ENCODE data around the gene EPS8L1.
A peak's percentile ranks its signal among the peaks of the same experiment; 100 is the strongest.

The EPS8L1 gene

GRCh38 chr19:55080968-55081769, 5.5 kb downstream of the EPS8L1 start:
- TF ChIP-seq CTCF (IDR thresholded peaks at IDR 0.05; ENCODE audit: control insufficient read depth, insufficient read depth, low read depth, low read length, missing control alignments) = no peak
- no peak for DNase-seq (ENCODE audit: low read depth)
- H3K4me3 ChIP-seq (ENCODE audit: control insufficient read depth, low read depth, low read length) = peak overlapping the region; percentile 17

GRCh38 chr19:55081770-55082019, 6.0 kb downstream of the EPS8L1 start:
- TF ChIP-seq CTCF (IDR thresholded peaks at IDR 0.05; ENCODE audit: control insufficient read depth, insufficient read depth, low read depth, low read length, missing control alignments) = no peak
- DNase-seq (ENCODE audit: low read depth) = no peak
- H3K4me3 ChIP-seq (ENCODE audit: control insufficient read depth, low read depth, low read length) = no peak overlapping the region

GRCh38 chr19:55082020-55082851, 6.6 kb downstream of the EPS8L1 start:
- DNase-seq (ENCODE audit: low read depth) = no peak
- no peak overlapping the region for H3K4me3 ChIP-seq (ENCODE audit: control insufficient read depth, low read depth, low read length)
- no peak for TF ChIP-seq CTCF (IDR thresholded peaks at IDR 0.05; ENCODE audit: control insufficient read depth, insufficient read depth, low read depth, low read length, missing control alignments)

GRCh38 chr19:55083004-55083850, 7.6 kb downstream of the EPS8L1 start:
- no peak for TF ChIP-seq CTCF (IDR thresholded peaks at IDR 0.05; ENCODE audit: control insufficient read depth, insufficient read depth, low read depth, low read length, missing control alignments)
- DNase-seq (ENCODE audit: low read depth) = no peak
- H3K4me3 ChIP-seq (ENCODE audit: control insufficient read depth, low read depth, low read length) = no peak overlapping the region

GRCh38 chr19:55084416-55084815, 8.7 kb downstream of the EPS8L1 start:
- no peak for TF ChIP-seq CTCF (IDR thresholded peaks at IDR 0.05; ENCODE audit: control insufficient read depth, insufficient read depth, low read depth, low read length, missing control alignments)
- DNase-seq (ENCODE audit: low read depth) = no peak
- H3K4me3 ChIP-seq (ENCODE audit: control insufficient read depth, low read depth, low read length) = no peak overlapping the region

- TF ChIP-seq CTCF (IDR thresholded peaks at IDR 0.05; ENCODE audit: control insufficient read depth, insufficient read depth, low read depth, low read length, missing control alignments) = no peak
- H3K4me3 ChIP-seq (ENCODE audit: control insufficient read depth, low read depth, low read length) = no peak overlapping the region; the same call in 1 of the 2 replicates
- DNase-seq (ENCODE audit: low read depth) = no peak
These were observed 10.4 kb downstream of the EPS8L1 start for GRCh38 chr19:55085923-55086715.

Measured in AG09309 (cell line).